Stimulated activated CD4-positive, alpha-beta T cell treated with anti-CD3 and anti-CD28 coated beads, TNF-alpha, amount 100 ng/mL, for 48 hours (primary cell): ENCODE results near the gene STAC2.
A peak's percentile ranks its signal among the peaks of the same experiment; 100 is the strongest.

Experiments used
- DNase-seq, 3 donors: peaks; one replicate each; pipeline ENCODE4 v3.0.0-alpha.2; 2020; ENCODE audit warnings: low read depth in 3 of 3

The STAC2 gene

GRCh38 chr17:39165178-39165840 lies 60.4 kb downstream of the STAC2 start:
- no peak for DNase-seq

- DNase-seq: peak; percentile 49 to 77 (median 55)
Measured at GRCh38 chr17:39164675-39165143, 61.0 kb downstream of the STAC2 start.

GRCh38 chr17:39161962-39162361 lies 63.8 kb downstream of the STAC2 start:
- DNase-seq: no peak
